H1 (cell line): ENCODE measurements around the gene PPM1N.

Source experiments
- EP300 ChIP-seq, 2 experiments: IDR thresholded peaks; 1 replicate in 1 of 2; 2 replicates in 1 of 2; pipeline ENCODE4 v1.6.1; 2011 to 2012; ENCODE audit warnings: low read depth in 2 of 2, low read length in 2 of 2, mild to moderate bottlenecking in 2 of 2, borderline replicate concordance in 1 of 2, inconsistent platforms in 1 of 2, moderate library complexity in 1 of 2
- POLR2AphosphoS5 ChIP-seq: IDR thresholded peaks from 2 replicates; pipeline ENCODE4 v1.6.1; 2011; ENCODE audit warnings: low read depth, low read length
- RBBP5 ChIP-seq: IDR thresholded peaks from 2 replicates; pipeline ENCODE4 v1.7.1; 2012; ENCODE audit warnings: low read depth, mild to moderate bottlenecking, inconsistent platforms, low read length, moderate library complexity, borderline replicate concordance
- TCF12 ChIP-seq: IDR thresholded peaks from 2 replicates; pipeline ENCODE4 v1.6.1; 2011; ENCODE audit warnings: low read depth, mild to moderate bottlenecking, low read length

- TF ChIP-seq TCF12 (no peak), POLR2AphosphoS5 (no peak), EP300 (IDR thresholded peaks at IDR 0.05; ENCODE audit: borderline replicate concordance in 1 of 2, low read depth in 2 of 2, low read length in 2 of 2) (no peak), RBBP5 (no peak)
Observed at GRCh38 chr19:45477186-45477585, 21.1 kb upstream of the PPM1N start.
